ENCODE measurements around the gene RPS8. TPM values are rescaled to one million over a fixed set of nuclear protein-coding genes. Genes with fewer than 3 reads are reported as not detected.

The RPS8 gene
- total RNA-seq, 5 donors from 2014 or later (not counting 1 experiment from before 2014, with no cell fraction given), result 2,713 to 2,895 (median 2,873) TPM

GRCh38 chr1:44805311-44806024 lies 30.1 kb downstream of the RPS8 start:
- H3K4me3 Mint-ChIP-seq, result peak overlapping the region in 2 of 3 donors; percentile 22 to 83
- no peaks in the 10 kb centered on the region for H3K9me3 Mint-ChIP-seq
- ATAC-seq (replicated peaks in 1 of 4), result no peak
- Histone ChIP-seq H3K4me3 (ENCODE audit: control insufficient read depth in 1 of 2, extremely low read depth in 1 of 2, low read length in 1 of 2) (no peak overlapping the region), H3K36me3 (ENCODE audit: control insufficient read depth in 2 of 2, extremely low read depth in 1 of 2, insufficient read depth in 1 of 2, low read length in 1 of 2) (peaks cover 16 to 50% of the 10 kb centered on the region in 2 donors), H3K9me3 (no peaks in the 10 kb centered on the region), H3K27ac (ENCODE audit: low read length) (no peak overlapping the region), H3K27me3 (replicated peaks in 1 of 2; ENCODE audit: control insufficient read depth in 2 of 2, extremely low read depth in 1 of 2, insufficient read depth in 2 of 2, low read length in 1 of 2) (no peaks in the 10 kb centered on the region), H3K4me1 (ENCODE audit: control insufficient read depth in 1 of 2, extremely low read depth in 1 of 2, insufficient read depth in 2 of 2, low read length in 2 of 2) (peaks cover 55 to 84% of the 10 kb centered on the region in 2 experiments)
- H3K4me1 Mint-ChIP-seq, result peaks cover 77 to 82% (median 82%) of the 10 kb centered on the region in 3 donors
- no peak for DNase-seq
- H3K27me3 Mint-ChIP-seq, result no peaks in the 10 kb centered on the region
- CTCF ChIA-PET, result interaction anchor here in 1 of 2 donors (0.7 to 0.8 kb wide), 2 partner anchors 15 to 20 kb away, joined by 3 read pairs; no protein-coding TSS in a partner anchor
- H3K27ac Mint-ChIP-seq, result peak overlapping the region; percentile 92 to 93
- WGBS (ENCODE audit: insufficient coverage), result 92% methylated on average over 16 of the region's 20 CpGs
- POLR2A ChIA-PET, result interaction anchor here in 1 of 2 donors (0.8 to 0.9 kb wide), 2 partner anchors 8 to 13 kb away, joined by 3 read pairs; no protein-coding TSS in a partner anchor
- H3K36me3 Mint-ChIP-seq, result peaks cover 42% of the 10 kb centered on the region

GRCh38 chr1:44806025-44806703 lies 30.8 kb downstream of the RPS8 start:
- no peak overlapping the region for H3K4me3 ChIP-seq (ENCODE audit: control insufficient read depth in 1 of 2, extremely low read depth in 1 of 2, low read length in 1 of 2)
- H3K36me3 Mint-ChIP-seq, result peaks cover 39% of the 10 kb centered on the region
- ATAC-seq (replicated peaks in 1 of 4), result no peak
- peak overlapping the region; percentile 99 for H3K27ac Mint-ChIP-seq
- H3K9me3 Mint-ChIP-seq, result no peaks in the 10 kb centered on the region
- H3K4me3 Mint-ChIP-seq, result peak overlapping the region in 2 of 3 donors; percentile 2 to 83
- H3K27ac ChIP-seq (ENCODE audit: low read length), result peak overlapping the region; percentile 98
- H3K9me3 ChIP-seq, result no peaks in the 10 kb centered on the region
- WGBS (ENCODE audit: insufficient coverage), result 98% methylated on average over 64 of the region's 70 CpGs
- peaks cover 82 to 87% (median 84%) of the 10 kb centered on the region in 3 donors for H3K4me1 Mint-ChIP-seq
- peaks cover 16 to 50% of the 10 kb centered on the region in 2 donors for H3K36me3 ChIP-seq (ENCODE audit: control insufficient read depth in 2 of 2, extremely low read depth in 1 of 2, insufficient read depth in 1 of 2, low read length in 1 of 2)
- POLR2A ChIA-PET, result interaction anchor here (0.5 to 3.9 kb wide), 4 partner anchors 12 to 168 kb away, joined by 3 to 35 read pairs (median 5); no protein-coding TSS in a partner anchor
- H3K4me1 ChIP-seq (ENCODE audit: control insufficient read depth in 1 of 2, extremely low read depth in 1 of 2, insufficient read depth in 2 of 2, low read length in 2 of 2), result peaks cover 62 to 91% of the 10 kb centered on the region in 2 experiments
- no peaks in the 10 kb centered on the region for H3K27me3 Mint-ChIP-seq
- CTCF ChIA-PET, result no interaction called here
- H3K27me3 ChIP-seq (replicated peaks in 1 of 2; ENCODE audit: control insufficient read depth in 2 of 2, extremely low read depth in 1 of 2, insufficient read depth in 2 of 2, low read length in 1 of 2), result no peaks in the 10 kb centered on the region
- DNase-seq, result peak in 1 of 35 experiments; percentile 42

- WGBS (ENCODE audit: insufficient coverage), result 91% methylated on average over 5 of the region's 7 CpGs
- CTCF ChIA-PET, result no interaction called here
- Histone ChIP-seq H3K4me1 (ENCODE audit: control insufficient read depth in 1 of 2, extremely low read depth in 1 of 2, insufficient read depth in 2 of 2, low read length in 2 of 2) (peaks cover 67 to 92% of the 10 kb centered on the region in 2 experiments), H3K27ac (ENCODE audit: low read length) (peak within 1 kb of the TSS; percentile 98), H3K4me3 (ENCODE audit: control insufficient read depth in 1 of 2, extremely low read depth in 1 of 2, low read length in 1 of 2) (peak within 1 kb of the TSS; percentile 16 to 35), H3K9me3 (no peaks in the 10 kb centered on the region), H3K27me3 (replicated peaks in 1 of 2; ENCODE audit: control insufficient read depth in 2 of 2, extremely low read depth in 1 of 2, insufficient read depth in 2 of 2, low read length in 1 of 2) (no peaks in the 10 kb centered on the region), H3K36me3 (ENCODE audit: control insufficient read depth in 2 of 2, extremely low read depth in 1 of 2, insufficient read depth in 1 of 2, low read length in 1 of 2) (peaks cover 16 to 50% of the 10 kb centered on the region in 2 donors)
- H3K27me3 Mint-ChIP-seq, result no peaks in the 10 kb centered on the region
- no peaks in the 10 kb centered on the region for H3K9me3 Mint-ChIP-seq
- peaks cover 87 to 92% (median 87%) of the 10 kb centered on the region in 3 donors for H3K4me1 Mint-ChIP-seq
- DNase-seq (peak in 2 of 35 experiments; percentile 32 to 41), ATAC-seq (replicated peaks in 1 of 4) (peak; percentile 0 to 4 (median 0))
- POLR2A ChIA-PET, result interaction anchor here (0.5 to 3.9 kb wide), 3 partner anchors 12 to 168 kb away, joined by 3 to 35 read pairs (median 7); no protein-coding TSS in a partner anchor
- peaks cover 41% of the 10 kb centered on the region for H3K36me3 Mint-ChIP-seq
- peak within 1 kb of the TSS; percentile 61 to 85 (median 68) for H3K4me3 Mint-ChIP-seq
- H3K27ac Mint-ChIP-seq, result peak within 1 kb of the TSS; percentile 99
These were observed 31.5 kb downstream of the RPS8 start, which contains the start of gene DYNLT4 for GRCh38 chr1:44806704-44807363. TSS of gene DYNLT4 (minus strand) at chr1:44807351. CDS start at chr1:44806668, 683 bp downstream.

- Histone ChIP-seq H3K27ac (ENCODE audit: low read length) (peak overlapping the region; percentile 98), H3K36me3 (ENCODE audit: control insufficient read depth in 2 of 2, extremely low read depth in 1 of 2, insufficient read depth in 1 of 2, low read length in 1 of 2) (peaks cover 16 to 44% of the 10 kb centered on the region in 2 donors), H3K4me3 (ENCODE audit: control insufficient read depth in 1 of 2, extremely low read depth in 1 of 2, low read length in 1 of 2) (peak overlapping the region; percentile 16 to 35), H3K9me3 (no peaks in the 10 kb centered on the region), H3K27me3 (replicated peaks in 1 of 2; ENCODE audit: control insufficient read depth in 2 of 2, extremely low read depth in 1 of 2, insufficient read depth in 2 of 2, low read length in 1 of 2) (no peaks in the 10 kb centered on the region), H3K4me1 (ENCODE audit: control insufficient read depth in 1 of 2, extremely low read depth in 1 of 2, insufficient read depth in 2 of 2, low read length in 2 of 2) (peaks cover 60 to 92% of the 10 kb centered on the region in 2 experiments)
- Mint-ChIP-seq H3K27ac (peak overlapping the region; percentile 99), H3K36me3 (peaks cover 35% of the 10 kb centered on the region), H3K4me1 (peaks cover 85 to 92% (median 87%) of the 10 kb centered on the region in 3 donors), H3K9me3 (no peaks in the 10 kb centered on the region), H3K27me3 (no peaks in the 10 kb centered on the region), H3K4me3 (peak overlapping the region; percentile 61 to 85 (median 68))
- ChIA-PET POLR2A (interaction anchor here (0.5 to 3.9 kb wide), 4 partner anchors 11 to 496 kb away, joined by 3 to 51 read pairs (median 20); no protein-coding TSS in a partner anchor), CTCF (no interaction called here)
- ATAC-seq (replicated peaks in 1 of 4) (peak; percentile 61 to 74 (median 70)), DNase-seq (peak; percentile 81 to 97 (median 91))
- WGBS (ENCODE audit: insufficient coverage), result 3% methylated on average over 7 of the region's 16 CpGs
These were observed 32.2 kb downstream of the RPS8 start for GRCh38 chr1:44807364-44808062.

- Mint-ChIP-seq H3K4me3 (peak within 1 kb of the TSS; percentile 61 to 85 (median 68)), H3K9me3 (no peaks in the 10 kb centered on the region), H3K4me1 (peaks cover 77 to 88% (median 79%) of the 10 kb centered on the region in 3 donors), H3K36me3 (peaks cover 27% of the 10 kb centered on the region), H3K27ac (peak within 1 kb of the TSS; percentile 99), H3K27me3 (no peaks in the 10 kb centered on the region)
- ATAC-seq (replicated peaks in 1 of 4), result peak; percentile 10 to 25 (median 15)
- WGBS (ENCODE audit: insufficient coverage), result 34% methylated on average over 19 of the region's 23 CpGs
- peak in 13 of 35 experiments; percentile 26 to 80 (median 39) for DNase-seq
- Histone ChIP-seq H3K27me3 (replicated peaks in 1 of 2; ENCODE audit: control insufficient read depth in 2 of 2, extremely low read depth in 1 of 2, insufficient read depth in 2 of 2, low read length in 1 of 2) (no peaks in the 10 kb centered on the region), H3K9me3 (no peaks in the 10 kb centered on the region), H3K36me3 (ENCODE audit: control insufficient read depth in 2 of 2, extremely low read depth in 1 of 2, insufficient read depth in 1 of 2, low read length in 1 of 2) (peaks cover 16 to 36% of the 10 kb centered on the region in 2 donors), H3K27ac (ENCODE audit: low read length) (peak within 1 kb of the TSS; percentile 98), H3K4me1 (ENCODE audit: control insufficient read depth in 1 of 2, extremely low read depth in 1 of 2, insufficient read depth in 2 of 2, low read length in 2 of 2) (peaks cover 60 to 92% of the 10 kb centered on the region in 2 experiments), H3K4me3 (ENCODE audit: control insufficient read depth in 1 of 2, extremely low read depth in 1 of 2, low read length in 1 of 2) (peak within 1 kb of the TSS; percentile 16 to 35)
- POLR2A ChIA-PET, result interaction anchor here (0.5 to 3.9 kb wide), 11 partner anchors 7 to 496 kb away, joined by 3 to 51 read pairs (median 7); partner anchors contain the start of genes PLK3 (in 2 of the 2), RNU5D-1 (in 1 of the 2) and RPS8 (in 1 of the 2)
- CTCF ChIA-PET, result interaction anchor here (0.5 to 2.8 kb wide), 5 partner anchors 8 to 501 kb away, joined by 4 to 22 read pairs (median 6); partner anchors contain the start of gene PLK3 (in 1 of the 2)
These were observed 33.0 kb downstream of the RPS8 start, which contains the start of gene BTBD19 for GRCh38 chr1:44808063-44808937. TSS of gene BTBD19 (plus strand) at chr1:44808523. CDS start at chr1:44808821, 298 bp downstream.

All from T-cell (primary cell).